WI38 (cell line): ENCODE data around the gene SIGLEC11.
"Not testable (repeated sequence)": the region's sequence is repeated elsewhere in the genome, so short reads cannot be mapped to it uniquely, and the experiment has no call there.

Experiments used
- H3K4me3 ChIP-seq: 2 replicates; pipeline ENCODE4 v1.5.1; 2011; ENCODE audit warnings: low read depth, mild to moderate bottlenecking, control low read depth, low read length
- CTCF ChIP-seq: IDR thresholded peaks from 2 replicates; pipeline ENCODE4 v1.5.1; 2012; ENCODE audit warnings: low read depth, mild to moderate bottlenecking, control low read depth, low read length

Gene SIGLEC11

DNA sequence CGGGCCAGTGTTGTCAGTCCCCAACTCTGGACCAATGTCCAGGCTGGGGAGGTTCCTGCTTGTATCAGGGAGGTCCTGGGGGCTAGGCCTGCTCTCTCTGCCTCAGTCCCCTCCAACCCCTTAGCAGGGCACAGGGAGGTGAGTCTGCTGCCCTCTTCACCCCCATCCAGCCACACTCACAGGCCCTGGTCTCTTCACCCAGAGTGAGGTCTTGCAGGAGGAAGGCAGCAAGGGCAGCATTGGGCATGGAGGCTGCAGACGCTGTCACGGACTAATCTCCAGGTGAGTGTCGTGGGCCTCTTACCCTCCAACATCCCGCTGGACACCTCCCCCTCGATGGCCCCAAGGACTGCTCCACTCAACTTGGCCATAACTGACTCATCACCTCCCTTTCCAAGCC is 11.9 kb upstream of the SIGLEC11 start:
- TF ChIP-seq CTCF: no peak

DNA sequence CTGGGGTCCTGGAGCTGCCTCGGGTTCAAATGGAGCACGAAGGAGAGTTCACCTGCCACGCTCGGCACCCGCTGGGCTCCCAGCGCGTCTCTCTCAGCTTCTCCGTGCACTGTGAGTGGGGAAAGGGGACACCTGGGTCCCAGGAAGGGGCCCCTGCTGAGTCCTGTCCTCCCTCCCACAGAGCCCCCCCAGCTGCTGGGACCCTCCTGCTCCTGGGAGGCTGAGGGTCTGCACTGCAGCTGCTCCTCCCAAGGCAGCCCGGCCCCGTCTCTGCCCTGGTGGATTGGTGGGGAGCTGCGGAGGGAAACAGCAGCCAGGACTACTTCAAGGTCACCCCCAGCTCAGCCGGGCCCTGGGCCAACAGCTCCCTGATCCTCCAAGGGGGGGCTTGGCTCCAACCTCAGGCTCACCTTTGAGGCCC is 11.0 kb upstream of the SIGLEC11 start:
- TF ChIP-seq CTCF: no peak
- no peak overlapping the region for H3K4me3 ChIP-seq

More for the DNA sequence above, 11.9 kb upstream of the SIGLEC11 start:
- H3K4me3 ChIP-seq: no peak overlapping the region

- not testable (repeated sequence) for H3K4me3 ChIP-seq
Measured at GRCh38 chr19:49969355-49969754, 8.4 kb upstream of the SIGLEC11 start.

DNA sequence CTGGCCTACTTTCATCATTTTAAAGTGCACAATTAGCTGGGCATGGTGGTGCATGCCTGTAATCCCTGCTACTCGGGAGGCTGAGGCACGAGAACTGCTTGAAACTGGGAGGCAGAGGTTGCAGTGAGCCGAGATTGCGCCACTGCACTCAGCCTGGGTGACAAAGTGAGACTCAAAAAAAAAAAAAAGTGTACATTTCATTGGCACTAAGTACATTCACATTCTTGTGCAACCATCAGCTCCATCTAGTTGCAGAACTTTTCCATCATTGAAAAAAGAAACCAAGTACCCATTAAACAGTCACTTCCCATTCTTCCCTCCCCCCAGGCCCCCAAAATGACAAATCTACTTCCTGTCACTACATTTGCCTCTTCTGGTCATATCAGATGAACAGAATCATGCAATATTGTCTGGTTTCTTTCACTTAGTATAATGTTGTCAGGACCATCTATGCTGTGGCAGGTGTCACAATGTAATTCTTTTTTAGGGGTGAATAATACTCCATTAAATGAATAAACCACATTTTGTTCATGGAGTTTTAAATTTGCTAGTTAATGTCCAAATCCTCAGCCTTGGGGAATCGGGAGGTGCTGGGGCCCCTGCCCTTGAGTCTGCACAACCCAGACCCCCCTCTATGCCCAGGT is 7.4 kb upstream of the SIGLEC11 start:
- H3K4me3 ChIP-seq: no peak overlapping the region
- TF ChIP-seq CTCF: no peak

DNA sequence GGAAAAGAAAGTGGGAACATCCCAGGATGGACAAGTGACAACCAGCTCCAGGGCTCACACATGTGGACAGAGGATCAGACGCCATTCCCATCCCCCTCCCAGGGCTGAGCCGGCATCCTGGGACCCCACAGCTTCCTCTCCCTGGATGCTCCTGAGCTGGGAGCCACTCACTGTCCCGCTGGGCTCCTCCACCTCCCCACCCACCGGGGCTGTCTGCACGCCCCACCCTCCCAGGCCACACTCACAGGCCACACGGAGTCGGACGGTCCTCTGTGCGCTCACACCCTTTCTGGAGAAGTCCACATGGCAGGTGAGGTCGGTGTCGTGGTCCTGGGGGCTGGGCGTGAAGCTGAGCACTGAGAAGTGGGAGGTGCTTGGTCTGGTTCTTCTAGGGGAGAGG is 1.1 kb downstream of the SIGLEC11 start:
- not testable (repeated sequence) for H3K4me3 ChIP-seq

- H3K4me3 ChIP-seq: not testable (repeated sequence)
Measured at GRCh38 chr19:49958596-49958995, 2.4 kb downstream of the SIGLEC11 start.

- H3K4me3 ChIP-seq: not testable (repeated sequence)
Measured at GRCh38 chr19:49958144-49958543, 2.8 kb downstream of the SIGLEC11 start.

DNA sequence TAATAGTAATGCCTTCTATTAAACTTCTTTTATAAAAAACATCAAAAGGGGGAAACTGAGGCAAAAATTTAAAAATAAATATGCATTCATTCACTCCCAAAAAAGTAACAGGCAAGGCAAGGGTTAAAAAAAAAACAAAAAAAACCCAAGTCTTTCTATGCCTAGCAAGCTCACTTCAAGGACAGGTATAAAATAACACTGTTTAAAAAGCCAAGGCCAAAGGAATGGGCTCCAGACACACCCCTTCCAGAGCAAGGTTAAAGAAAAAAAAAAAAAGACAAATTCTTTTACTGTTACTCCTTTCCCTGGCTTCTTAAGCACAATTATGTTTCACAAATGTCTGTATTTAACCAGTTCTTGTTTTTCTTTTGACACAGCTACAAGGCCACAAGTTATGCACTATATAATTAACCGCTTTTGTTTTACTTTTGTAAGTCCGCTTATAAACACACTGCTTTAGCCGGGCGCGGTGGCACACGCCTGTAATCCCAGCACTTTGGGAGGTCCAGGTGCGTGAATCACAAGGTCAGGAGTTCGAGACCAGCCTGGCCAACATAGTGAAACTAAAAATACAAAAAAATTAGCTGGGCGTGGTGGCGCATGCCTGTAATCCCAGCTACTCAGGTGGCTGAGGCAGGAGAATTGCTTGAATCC is 3.6 kb downstream of the SIGLEC11 start:
- H3K4me3 ChIP-seq: no peak overlapping the region
- no peak for TF ChIP-seq CTCF

GRCh38 chr19:49956115-49956495 is 4.9 kb downstream of the SIGLEC11 start:
- no peak for TF ChIP-seq CTCF
- no peak overlapping the region for H3K4me3 ChIP-seq
